ENCODE measurements around the gene ADRM1.

ADRM1 gene, protein sequence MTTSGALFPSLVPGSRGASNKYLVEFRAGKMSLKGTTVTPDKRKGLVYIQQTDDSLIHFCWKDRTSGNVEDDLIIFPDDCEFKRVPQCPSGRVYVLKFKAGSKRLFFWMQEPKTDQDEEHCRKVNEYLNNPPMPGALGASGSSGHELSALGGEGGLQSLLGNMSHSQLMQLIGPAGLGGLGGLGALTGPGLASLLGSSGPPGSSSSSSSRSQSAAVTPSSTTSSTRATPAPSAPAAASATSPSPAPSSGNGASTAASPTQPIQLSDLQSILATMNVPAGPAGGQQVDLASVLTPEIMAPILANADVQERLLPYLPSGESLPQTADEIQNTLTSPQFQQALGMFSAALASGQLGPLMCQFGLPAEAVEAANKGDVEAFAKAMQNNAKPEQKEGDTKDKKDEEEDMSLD

DNA sequence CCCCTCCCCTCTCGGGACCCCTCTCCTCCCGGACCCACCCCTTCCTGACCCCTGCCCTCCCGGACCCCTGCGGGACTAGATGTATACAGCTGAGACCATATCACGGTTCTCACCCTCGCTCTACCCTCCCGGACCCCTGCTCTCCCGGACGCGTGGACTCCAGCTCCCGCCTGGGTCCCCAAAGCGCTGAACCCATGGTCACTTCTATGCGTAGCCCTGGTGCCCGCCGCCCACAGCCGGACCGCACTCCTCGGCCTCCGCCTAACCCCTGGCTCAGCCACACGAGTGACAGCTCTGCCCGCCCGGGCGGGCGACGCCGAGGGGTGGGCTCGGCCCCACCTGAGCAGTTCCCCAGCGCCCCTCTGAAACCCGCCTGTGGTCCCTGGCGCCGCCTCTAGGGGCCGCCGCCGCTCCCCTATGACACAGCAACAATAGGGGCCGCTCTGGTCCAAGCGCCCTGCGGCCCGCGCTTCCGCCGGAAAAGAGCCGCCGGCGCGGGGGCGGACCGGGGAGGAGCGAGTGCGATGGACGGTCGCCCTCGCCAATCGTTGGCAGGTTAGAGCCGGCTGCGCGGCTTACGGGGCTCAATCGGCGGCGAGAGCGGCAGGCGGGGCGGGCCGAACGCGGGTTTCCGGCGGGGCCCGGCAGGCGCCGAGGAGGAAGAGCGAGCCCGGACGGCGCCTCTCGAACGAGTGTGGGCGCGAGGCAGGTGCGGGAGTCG is at the start of gene ADRM1:
TSS of gene ADRM1 (plus strand) at position 657 of the 721 bp plus-strand sequence. CDS start 572 bp downstream, outside the sequence.
- DNase-seq (ENCODE audit: low read depth in 3 of 3, low spot score in 1 of 3): peak; percentile 89 to 96 (median 93)

DNA sequence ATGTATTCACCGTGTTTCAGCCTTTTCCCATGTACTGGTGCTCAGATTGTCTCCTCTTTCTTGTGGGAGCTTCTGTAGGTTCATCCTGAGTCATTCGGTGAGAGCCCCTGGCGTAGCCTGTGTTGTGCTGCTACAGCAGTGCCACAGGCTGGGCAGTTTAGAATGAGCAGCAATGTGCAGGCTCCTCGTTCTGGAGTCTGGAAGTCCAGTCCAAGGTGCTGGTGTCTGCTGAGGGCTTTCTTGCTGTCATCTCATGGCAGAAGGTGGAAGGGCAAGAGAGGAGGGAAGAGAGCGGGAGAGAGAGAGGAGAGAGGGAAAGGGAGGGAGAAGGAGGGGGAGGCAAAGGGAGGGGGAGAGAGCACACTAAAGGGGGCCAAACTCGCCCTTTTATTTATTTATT is 49.4 kb upstream of the ADRM1 start:
- no peak for DNase-seq (ENCODE audit: low read depth in 3 of 3, low spot score in 1 of 3)

DNA sequence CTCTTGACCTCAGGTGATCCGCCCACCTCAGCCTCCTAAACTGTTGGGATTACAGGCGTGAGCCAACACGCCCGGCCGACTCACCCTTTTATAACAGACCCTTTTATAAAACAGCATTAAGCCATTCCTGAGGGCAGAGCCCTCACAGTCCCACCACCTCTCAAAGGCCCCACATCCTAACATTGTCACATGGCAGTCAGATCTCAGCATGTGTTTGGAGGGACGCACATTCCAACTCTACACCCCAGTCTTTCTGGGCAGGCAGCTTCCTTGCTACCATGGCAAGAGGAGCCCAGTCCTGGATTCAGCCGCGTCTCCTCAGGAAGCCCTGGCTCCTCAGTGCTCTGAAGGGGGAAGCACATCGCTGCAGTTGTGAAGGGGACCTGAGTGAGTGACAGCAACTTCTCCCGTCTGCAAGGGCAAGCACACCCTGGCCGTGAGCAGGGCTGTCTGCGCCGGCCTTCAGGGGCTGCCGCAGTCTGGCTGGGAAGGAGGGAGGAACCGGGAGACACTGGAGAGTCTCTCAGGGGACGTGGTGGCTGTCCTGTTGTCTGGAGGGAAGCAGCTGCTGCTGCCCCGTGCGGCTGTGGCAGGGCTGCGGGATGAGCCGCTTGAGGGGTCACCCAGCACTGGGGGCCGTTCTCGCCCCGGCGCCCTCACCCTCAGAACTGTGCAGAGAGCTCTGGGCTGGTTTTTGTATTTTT is 48.6 kb upstream of the ADRM1 start:
- no peak for DNase-seq (ENCODE audit: low read depth in 3 of 3, low spot score in 1 of 3)

DNA sequence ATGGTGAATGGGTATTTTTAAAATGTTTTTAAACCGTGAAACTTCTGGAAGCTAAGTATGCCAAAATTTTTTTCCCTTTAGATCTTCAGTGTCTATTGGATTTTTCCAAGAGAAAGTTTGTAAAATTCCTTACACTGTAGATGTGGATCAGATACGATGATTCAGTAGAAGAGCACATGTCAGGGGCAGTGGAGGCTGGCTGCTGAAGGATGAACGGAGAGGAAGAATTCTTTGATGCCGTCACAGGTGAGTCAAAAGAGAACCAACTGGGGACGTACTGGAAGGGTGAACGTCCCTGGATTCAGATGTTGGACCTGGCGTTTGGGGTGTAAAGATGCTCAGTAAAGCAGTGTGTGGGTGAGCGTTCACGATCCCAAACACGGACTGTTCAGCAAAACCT is 46.8 kb upstream of the ADRM1 start:
- no peak for DNase-seq (ENCODE audit: low read depth in 3 of 3, low spot score in 1 of 3)

DNA sequence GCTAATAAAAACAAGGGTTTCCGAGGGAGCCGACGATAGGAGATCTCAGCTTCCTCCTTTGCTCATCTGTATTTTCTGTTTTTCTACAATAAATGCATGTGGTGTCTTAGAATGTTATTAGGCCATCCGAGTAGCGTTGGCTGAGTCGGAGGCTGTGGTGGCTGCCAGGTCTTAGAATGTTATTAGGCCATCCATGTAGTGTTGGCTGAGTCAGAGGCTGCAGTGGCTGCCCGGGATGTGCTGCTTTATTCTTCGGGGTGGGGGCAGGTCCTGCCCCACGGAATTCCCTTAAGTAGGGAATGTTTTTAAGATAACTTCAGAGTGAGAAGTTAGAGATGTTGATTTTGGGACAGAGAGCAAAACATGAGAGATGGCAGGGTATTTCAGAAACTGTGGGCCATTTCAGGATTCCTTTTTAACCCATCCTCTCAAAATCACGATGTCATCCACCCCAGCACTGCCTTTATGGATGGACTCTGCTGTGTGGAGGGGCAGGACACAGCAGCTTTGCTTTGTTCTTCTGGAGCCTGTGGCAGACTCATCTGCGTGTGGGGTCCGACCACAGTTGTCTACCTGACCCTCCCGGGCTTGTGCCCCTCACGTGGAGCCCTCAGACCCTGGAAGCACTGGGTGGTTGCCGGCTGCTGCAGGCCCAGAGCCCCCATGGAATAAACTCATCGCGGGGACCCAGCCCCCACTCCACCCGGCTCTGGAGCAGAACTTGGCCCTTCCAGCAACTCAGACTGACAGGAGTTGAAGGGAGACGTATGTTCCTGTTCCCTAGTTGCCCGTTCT is 44.1 kb upstream of the ADRM1 start:
- DNase-seq (ENCODE audit: low read depth in 3 of 3, low spot score in 1 of 3): no peak

DNA sequence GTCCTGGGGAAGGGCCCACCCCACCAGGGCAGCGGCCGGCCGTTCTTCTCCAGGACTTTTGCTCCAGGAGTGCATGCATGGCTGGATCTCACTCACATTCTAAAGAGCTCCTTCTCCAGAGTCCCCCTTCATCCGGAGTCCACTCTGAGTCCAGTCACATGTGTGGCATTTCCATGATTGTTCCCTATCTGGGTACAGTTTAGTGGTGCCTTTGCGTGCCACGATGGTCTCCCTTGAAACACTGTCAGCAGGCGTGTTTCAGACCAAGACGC is 43.6 kb upstream of the ADRM1 start:
- no peak for DNase-seq (ENCODE audit: low read depth in 3 of 3, low spot score in 1 of 3)

DNA sequence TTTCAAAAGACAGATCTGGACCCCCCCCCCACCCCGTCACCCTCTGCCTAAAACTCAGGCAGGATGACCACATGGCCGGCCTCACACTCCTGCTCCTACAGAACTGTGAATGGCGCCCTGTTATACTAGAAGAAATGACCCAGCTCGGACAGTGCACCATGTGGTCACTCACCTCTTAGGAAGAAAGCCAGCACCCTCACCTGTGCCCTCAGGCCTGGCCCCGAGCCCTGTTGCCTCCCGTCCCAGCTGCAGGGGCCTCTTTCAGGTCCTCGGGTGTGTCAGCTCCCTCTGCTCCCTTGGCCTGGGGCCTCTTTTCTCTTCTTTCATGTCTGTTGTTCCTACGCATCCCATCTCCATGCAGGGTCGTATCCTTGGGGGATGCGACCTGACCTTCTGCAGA is 40.7 kb upstream of the ADRM1 start:
- DNase-seq (ENCODE audit: low read depth in 3 of 3, low spot score in 1 of 3): no peak

DNA sequence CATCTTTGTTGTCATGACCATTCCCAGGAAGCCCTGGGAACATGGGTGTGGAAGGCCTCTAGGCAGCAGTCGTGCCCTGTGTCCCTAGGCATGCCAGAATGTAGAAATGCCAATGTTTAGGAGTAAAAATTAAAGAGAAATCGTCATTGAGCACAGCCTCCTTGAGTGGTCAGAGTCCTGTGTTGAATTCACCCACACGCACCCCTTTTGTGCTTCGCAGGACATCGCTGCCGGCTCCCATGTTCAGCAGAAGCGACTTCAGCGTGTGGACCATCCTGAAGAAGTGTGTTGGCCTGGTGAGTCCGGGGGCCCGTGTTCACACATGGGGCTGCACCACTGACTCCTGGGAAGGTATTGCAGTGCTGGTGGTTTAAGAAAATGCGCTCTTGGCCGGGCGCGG is 39.4 kb upstream of the ADRM1 start:
- no peak for DNase-seq (ENCODE audit: low read depth in 3 of 3, low spot score in 1 of 3)

DNA sequence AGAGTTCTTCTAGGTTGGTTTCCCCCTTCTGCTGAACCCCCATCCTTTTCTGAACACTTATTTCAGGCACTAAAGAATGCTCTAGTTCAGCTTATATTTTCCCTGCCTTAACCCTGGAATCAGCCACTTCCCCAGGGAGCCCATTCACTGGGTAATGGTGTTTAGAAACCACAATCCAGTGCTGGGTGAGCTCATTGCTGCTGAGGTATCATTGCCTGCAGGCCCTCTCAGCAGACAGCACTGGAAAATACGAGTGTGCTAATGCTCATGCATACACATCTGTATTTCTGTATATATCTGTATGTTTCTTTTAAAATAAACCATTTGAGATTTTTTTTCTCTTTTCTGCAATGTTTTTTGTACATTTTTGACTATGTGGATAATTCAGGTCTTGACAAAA is 37.4 kb upstream of the ADRM1 start:
- DNase-seq (ENCODE audit: low read depth in 3 of 3, low spot score in 1 of 3): no peak

DNA sequence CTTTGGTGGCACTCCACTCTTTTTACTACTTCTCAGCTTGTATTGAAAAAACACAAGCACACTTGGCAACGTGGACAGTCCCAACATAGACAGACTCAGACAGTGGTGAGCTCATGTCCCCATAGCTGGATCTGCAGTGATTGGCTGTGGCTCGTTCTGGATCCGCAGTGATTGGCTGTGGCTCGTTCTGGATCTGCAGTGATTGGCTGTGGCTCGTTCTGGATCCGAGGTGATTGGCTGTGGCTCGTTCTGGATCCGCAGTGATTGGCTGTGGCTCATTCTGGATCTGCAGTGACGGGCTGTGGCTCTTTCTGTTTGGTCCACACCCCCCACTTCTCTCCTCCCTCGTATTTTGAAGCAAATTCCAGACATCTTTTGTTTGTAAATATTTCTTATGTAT is 36.5 kb upstream of the ADRM1 start:
- DNase-seq (ENCODE audit: low read depth in 3 of 3, low spot score in 1 of 3): no peak

DNA sequence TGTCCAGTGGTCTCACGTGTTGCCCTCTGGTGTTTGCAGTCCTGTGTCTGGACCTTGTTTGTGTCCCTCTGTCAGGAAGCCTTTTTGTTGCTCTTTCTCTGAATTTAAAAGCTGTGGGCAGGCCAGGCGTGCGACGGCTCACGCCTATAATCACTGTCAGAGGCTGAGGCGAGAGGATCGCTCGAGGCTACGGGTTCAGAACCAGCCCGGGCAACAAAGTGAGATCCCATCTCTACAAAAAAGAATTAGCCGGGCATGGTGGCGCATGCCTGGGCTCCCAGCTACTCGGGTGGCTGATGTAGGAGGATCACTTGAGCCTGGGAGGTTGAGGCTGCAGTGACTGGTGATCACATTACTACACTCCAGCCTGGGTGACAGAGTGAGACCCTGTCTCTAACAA is 35.9 kb upstream of the ADRM1 start:
- no peak for DNase-seq (ENCODE audit: low read depth in 3 of 3, low spot score in 1 of 3)

DNA sequence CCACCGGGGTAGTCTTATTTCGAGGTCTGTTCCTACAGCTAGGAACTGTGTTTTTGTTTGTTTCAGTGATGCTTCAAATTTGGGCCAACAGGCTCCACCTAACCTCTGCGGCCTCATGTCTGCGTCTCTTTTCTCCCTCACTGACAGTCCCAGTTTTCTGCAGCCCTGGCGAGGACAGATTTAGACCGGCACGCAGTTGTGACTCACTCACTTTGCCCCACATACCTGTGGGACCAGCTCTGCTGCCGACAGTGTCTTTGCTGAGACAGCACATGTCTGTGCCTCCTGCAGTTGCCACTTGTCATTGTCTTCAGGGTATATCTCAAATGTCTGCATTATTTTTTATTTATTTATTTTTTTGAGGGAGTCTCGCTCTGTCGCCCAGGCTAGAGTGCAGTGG is 35.3 kb upstream of the ADRM1 start:
- DNase-seq (ENCODE audit: low read depth in 3 of 3, low spot score in 1 of 3): no peak

DNA sequence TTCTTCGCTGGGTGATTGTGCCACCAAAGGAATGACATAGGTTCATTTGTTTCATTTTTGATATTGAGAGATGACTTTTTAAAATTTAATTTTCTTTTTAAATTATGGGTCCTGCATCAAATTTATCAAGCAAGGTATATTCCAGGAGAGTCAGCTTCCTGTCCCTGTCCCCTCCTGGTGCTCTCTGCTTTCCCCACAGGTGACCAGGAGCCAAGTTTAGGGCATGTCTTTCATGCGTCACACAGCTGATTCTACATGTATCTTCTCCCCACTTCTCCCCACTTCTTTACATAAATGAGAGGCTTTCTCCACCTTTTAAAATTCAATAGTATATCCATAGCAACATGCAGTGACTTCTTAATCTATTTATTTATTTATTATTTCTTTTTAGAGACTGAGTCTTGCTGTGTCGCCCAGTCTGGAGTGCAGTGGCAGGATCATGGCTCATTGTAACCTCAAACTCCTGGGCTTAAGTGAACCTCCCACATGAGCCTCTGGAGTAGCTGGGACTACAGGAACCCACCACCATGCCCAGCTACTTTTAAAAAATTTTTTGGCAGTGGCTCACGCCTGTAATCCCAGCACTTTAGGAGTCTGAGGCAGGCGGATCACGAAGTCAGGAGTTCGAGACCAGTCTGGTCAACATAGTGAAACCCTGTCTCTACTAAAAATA is 34.4 kb upstream of the ADRM1 start:
- DNase-seq (ENCODE audit: low read depth in 3 of 3, low spot score in 1 of 3): no peak

DNA sequence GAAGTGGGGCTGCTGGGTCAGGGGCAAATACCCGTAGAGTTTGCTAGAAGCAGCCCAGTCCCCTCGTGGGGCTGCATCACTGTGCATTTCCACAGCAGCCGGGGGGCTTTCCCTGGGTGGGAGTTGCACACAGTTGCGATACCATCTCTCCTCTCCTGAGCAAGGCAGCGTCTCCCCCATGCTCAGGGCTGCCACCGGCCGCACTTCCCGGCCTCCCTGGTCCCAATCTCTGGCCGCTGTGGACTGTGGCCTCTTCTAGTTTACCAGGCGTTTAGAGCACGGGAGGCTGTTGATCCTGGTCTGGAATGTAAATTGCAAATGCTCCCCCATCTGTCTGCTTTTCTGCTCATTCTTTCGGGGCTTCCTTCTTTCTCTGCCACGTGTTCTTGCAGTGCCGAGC is 33.4 kb upstream of the ADRM1 start:
- DNase-seq (ENCODE audit: low read depth in 3 of 3, low spot score in 1 of 3): no peak

DNA sequence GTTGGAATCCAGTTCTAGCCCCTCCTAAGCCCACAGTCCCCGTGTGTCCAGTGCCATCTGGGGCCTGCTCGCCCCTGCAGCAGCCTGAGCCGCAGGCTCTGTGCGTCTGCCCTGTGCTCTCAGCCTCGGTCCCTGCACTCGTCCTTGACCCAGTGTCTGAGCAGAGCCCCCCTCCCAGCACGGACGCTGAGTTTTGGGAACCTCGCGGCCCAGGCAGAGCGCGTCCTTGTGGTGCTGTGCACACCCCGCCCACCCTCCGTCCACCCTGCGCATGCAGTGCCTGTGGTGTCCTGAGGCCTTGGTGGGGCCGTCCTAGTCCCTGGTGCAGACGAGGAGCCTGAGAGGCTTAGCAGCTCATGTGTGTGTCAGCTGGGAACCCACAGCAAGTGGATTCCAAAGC is 32.9 kb upstream of the ADRM1 start:
- no peak for DNase-seq (ENCODE audit: low read depth in 3 of 3, low spot score in 1 of 3)

DNA sequence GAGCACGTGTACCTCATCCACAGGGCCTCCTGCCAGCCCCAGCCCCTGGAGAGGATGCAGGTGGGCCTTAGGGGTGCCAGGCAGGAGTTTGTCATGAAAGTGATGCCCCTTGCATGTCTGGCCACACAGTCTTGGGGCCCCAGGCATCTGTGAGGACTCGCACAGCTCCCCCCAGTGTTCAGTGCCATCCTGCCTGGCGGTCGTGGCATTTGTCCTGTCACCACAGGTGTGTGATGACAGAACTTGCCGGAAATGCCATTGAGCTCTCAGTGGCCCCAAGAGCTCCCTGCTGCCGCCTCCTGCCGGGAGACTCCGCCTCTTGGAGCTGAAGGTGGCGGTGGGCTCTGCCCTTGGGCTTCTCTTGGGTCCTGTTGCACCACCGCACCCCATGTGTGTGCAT is 30.6 kb upstream of the ADRM1 start:
- DNase-seq (ENCODE audit: low read depth in 3 of 3, low spot score in 1 of 3): no peak

DNA sequence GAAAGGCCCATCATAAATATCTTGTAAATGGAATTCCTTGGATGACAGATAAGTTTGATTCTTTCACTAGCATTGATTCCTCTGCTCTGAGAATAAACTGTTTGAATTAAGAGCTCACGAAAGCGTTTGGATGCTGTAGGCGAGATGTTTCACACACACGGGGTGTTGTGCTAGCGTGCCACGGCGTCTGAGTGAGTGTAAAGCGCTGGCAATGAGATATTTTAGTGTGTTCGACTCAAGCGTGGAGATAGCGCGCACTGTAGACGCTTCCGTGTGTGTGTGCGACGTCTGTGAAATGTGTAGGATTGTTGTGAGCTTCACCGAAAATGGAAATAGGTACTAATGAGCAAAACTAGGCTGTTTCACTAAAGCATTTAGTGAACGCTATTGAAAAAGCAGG is 29.4 kb upstream of the ADRM1 start:
- no peak for DNase-seq (ENCODE audit: low read depth in 3 of 3, low spot score in 1 of 3)

DNA sequence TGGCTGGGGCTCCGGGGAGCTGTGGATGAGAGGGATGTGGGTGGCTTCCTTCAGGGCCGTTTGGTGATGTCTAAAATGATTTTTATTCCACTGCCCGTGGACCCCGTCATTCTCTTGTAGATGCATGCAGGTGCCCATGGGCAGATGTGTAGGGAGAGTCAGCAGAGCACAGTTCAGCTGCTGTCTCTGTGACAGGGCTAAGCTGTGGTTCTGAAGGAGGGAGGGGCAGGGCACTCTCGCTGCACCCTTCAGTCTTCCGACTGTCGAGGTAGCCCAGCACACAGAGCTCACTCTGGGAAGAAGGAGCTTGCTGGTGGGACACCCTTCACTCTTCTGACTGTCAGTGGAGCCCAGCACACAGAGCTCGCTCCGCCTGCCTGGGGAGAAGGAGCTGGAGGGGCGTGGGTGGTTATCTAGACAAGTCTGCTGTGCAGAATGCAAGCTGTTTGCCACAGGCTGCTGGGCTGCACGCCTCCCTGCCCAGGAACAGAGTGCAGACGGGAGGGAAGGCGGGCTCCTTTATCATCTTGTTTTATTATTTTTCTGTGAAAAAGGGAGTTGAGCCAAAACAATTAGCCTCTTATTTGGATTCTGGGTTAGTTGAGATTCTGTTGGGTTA is 28.4 kb upstream of the ADRM1 start:
- DNase-seq (ENCODE audit: low read depth in 3 of 3, low spot score in 1 of 3): no peak

DNA sequence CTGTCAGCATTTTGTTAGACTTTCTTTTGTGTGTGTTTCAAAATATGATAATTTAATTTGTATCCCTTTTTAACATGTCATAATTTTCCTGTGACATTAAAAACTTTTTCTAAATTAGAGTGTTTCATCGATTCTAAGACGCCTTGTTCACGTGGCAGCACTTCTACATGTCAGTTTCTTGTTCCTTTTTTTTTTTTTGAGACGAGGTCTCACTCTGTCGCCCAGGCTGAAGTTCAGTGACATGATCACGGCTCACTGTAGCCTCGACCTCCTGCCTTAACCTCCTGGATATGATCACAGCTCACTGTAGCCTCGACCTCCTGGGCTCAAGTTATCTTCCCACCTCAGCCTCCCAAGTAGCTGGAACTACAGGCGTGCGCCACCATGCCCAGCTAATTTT is 27.6 kb upstream of the ADRM1 start:
- no peak for DNase-seq (ENCODE audit: low read depth in 3 of 3, low spot score in 1 of 3)

DNA sequence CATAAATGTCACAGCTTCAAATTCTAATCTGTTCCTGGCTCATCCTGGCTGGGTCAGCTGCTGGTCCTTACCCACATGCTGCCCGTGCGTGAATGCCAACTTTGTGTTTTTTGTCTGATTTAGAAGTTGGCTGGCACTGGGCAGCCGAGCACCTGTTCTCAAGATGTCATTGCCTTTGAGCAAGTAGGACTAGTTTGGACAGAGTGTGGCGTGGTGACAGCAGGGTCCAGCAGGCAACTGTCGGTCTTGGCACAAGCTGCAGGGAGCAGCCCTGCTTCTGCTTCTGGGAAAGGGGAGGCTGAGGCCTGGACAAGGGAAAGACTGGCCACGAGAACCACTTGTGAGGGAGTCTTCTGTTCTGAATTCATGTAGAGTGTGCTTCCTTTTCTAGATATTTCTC is 26.4 kb upstream of the ADRM1 start:
- no peak for DNase-seq (ENCODE audit: low read depth in 3 of 3, low spot score in 1 of 3)

DNA sequence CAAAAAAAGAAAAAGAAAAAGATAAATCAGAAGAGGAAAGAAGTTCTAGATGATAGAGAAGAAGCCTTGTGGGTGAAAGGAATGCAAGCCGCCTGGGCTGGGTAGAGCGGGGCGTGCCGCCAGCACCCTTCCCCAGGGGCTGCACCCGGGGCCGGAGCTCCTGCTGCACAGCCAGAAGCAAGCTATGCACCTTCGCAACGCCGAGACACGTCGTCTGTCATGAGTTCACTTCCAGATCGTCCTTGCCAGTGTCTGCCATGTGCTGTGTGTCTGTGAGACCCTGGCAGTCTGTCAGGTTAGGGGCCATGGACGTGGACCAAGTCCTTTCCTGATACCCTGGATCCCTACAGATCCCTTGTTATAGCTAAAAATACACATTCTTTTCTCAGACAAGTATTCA is 25.5 kb upstream of the ADRM1 start:
- no peak for DNase-seq (ENCODE audit: low read depth in 3 of 3, low spot score in 1 of 3)

Data from stimulated activated CD4-positive, alpha-beta T cell treated with anti-CD3 and anti-CD28 coated beads, TNF-alpha, amount 100 ng/mL, for 1 hour (primary cell).